Stimulated activated CD4-positive, alpha-beta T cell treated with anti-CD3 and anti-CD28 coated beads, Interleukin-1b, Interleukin-23, amount 100 ng/mL, for 1 hour (primary cell): ENCODE data around the gene CDH3.

Experiments
- DNase-seq, 2 donors: peaks; one replicate each; pipeline ENCODE4 v3.0.0-alpha.2; 2020; ENCODE audit warnings: low read depth in 2 of 2

The CDH3 gene

GRCh38 chr16:68651136-68651535 lies 6.0 kb downstream of the CDH3 start:
- no peak for DNase-seq

DNA sequence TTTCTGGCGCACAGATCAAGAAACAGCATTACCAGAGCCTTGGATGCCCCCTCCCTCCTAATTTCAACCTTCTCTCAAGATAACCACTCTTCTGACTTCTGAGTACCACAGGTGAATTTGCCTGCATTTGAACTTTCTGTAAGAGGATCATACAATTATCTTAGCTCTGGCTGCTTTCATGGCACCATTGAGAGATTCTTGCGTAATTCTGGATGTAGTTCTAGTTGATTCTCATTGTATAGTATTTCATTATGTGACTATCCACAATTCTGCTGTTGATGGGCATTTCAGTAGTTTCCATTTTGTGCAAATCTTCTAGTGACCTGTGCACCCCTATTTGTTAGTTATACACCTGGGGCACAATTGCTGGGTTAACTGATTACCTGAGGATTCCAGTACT lies 7.5 kb downstream of the CDH3 start:
- no peak for DNase-seq

DNA sequence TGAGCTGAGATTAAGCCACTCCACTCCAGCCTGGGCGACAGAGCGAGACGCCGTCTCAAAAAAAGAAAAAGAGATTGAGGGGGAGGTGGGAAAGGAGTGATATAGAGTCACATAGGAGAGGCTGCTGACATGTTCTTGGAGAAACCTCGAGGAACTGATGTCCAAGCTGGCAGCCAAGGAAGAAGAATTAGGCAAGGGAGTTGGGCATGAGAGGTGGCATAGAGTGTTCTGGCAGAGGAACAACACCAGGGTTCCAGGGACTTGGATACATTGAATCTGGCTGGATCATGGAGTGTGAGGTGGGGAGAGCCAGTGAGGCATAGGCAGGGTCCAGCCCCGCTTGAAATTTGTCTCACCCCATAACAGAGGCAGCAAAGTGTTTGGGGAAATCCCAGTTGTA lies 10.7 kb downstream of the CDH3 start:
- DNase-seq, result no peak

GRCh38 chr16:68656751-68657150 lies 11.6 kb downstream of the CDH3 start:
- DNase-seq, result no peak

GRCh38 chr16:68658341-68658973 lies 13.3 kb downstream of the CDH3 start:
- DNase-seq, result no peak

GRCh38 chr16:68658974-68659360 lies 13.9 kb downstream of the CDH3 start:
- DNase-seq, result no peak

GRCh38 chr16:68659412-68660358 lies 14.6 kb downstream of the CDH3 start:
- DNase-seq, result no peak

- DNase-seq, result no peak
Observed at GRCh38 chr16:68660359-68660795, 15.3 kb downstream of the CDH3 start.

GRCh38 chr16:68662035-68662434 lies 16.9 kb downstream of the CDH3 start:
- DNase-seq, result no peak

DNA sequence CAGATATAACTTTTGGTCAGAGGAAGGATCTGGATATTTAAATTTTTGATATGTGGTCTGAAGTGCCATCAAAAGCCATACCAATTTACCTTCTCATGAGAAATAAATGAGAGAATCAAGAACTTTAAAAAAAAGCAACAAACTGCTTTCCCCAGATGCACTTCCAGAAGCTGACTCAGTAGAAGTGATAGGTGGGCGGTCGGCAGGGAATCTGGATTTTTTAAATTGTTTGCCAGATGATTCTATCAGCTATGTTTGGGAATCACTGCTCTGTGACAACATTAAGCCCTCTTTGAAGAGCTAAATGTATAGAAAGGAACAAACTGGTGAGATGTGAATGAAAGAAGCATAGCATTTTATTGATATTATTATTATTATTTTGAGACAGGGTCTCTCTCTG lies 19.2 kb downstream of the CDH3 start:
- no peak for DNase-seq

GRCh38 chr16:68665501-68665900 lies 20.4 kb downstream of the CDH3 start:
- DNase-seq, result no peak

DNA sequence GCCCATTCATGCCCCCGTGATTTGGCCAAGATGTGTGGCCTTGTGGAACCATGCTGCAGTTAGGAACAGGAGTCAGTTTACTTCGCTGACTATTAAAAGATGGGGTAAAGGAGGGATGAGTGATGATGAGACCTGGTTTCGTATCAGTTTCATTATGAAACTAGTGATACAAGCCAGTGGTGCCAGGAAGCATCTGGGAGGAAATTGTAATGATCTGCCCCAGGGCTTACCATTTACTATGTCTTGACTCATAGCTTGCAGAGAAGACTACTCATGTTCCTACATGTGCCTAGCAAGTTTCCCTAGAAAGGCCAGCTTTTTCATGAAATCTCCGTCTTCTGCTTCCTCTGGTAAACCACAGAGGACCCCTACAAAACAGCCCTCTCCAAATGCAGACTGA lies 23.2 kb downstream of the CDH3 start:
- no peak for DNase-seq

DNA sequence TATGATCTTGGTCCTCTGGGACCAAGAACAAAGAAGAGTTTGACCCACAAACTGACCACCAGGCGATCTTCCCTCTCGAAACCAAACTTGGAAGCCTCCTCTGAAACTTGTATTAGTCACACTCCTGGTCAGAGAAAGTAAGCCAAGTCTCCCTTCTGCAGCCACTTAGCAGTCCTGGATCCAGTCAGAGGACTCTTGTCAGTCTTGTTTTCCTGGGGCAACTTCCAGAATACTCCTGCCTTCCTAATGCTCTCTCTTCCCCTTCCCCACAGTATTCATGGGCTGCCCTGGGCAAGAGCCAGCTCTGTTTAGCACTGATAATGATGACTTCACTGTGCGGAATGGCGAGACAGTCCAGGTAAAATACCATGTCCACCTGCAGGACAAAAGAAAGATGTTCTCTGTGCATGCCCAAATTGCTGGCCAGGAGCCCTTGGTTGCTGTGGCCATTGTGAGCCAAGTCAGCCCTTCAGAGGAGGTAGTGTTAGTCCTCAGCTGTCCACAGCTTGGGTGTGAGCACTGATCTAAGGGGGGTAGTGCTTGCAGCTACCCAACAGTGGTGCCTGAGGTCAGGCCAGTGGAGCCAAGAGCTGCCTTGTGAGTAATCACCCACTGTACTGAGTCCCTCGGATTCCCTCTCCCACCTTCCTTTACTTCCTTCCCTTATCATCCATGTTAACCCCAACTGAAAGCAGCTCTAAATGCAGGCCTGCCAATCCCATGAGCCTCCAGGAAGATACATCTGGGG lies 31.2 kb downstream of the CDH3 start:
- DNase-seq, result no peak

GRCh38 chr16:68681038-68681437 lies 35.9 kb downstream of the CDH3 start:
- DNase-seq, result no peak

DNA sequence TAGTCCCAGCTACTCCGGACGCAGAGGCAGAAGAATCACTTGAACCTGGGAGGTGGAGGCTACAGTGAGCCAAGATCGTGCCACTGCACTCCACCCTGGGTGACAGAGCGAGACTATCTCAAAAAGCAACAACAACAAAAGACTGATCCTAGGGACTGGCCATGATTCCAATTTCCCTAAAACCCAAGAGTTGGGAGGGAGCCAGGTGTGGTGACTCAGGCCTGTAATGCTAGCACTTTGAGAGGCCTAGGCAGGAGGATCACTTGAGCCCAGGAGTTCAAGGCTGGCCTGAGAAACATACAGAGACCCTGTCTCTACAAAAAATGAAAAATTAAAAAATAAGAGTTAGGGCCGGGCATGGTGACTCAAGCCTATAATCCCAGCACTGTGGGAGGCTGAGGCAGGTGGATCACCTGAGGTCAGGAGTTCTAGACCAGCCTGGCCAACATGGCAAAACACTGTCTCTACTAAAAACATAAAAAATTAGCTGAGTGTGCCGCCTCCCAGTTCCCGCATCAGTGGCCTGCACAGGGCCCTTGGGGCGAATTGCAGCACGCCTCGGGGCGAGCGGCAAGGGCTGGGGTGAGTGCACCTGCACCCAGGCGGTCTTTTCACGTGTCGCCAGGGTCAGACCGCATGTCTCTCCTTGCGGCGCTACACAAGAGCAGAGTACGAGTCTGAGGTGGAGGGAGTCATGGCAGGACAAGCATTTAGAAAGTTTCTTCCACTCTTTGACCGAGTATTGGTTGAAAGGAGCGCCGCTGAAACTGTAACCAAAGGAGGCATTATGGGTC lies 40.8 kb downstream of the CDH3 start:
- no peak for DNase-seq

- no peak for DNase-seq
Observed at GRCh38 chr16:68686905-68687304, 41.8 kb downstream of the CDH3 start.

- DNase-seq, result no peak
Observed at GRCh38 chr16:68689921-68690320, 44.8 kb downstream of the CDH3 start.

DNA sequence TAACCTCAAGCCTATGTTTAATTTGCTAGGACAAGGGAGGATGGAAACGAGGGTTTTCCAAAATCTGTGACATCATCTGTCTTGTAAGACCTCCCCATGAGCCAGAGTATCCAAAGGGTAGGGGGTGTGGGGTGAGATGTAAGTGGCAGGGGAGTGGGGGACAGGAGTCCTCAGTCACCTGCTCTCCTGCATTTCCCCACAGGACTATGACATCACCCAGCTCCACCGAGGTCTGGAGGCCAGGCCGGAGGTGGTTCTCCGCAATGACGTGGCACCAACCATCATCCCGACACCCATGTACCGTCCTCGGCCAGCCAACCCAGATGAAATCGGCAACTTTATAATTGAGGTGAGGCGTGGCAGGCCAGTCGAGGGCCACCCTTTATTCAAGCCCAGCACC lies 50.5 kb downstream of the CDH3 start:
- no peak for DNase-seq

DNA sequence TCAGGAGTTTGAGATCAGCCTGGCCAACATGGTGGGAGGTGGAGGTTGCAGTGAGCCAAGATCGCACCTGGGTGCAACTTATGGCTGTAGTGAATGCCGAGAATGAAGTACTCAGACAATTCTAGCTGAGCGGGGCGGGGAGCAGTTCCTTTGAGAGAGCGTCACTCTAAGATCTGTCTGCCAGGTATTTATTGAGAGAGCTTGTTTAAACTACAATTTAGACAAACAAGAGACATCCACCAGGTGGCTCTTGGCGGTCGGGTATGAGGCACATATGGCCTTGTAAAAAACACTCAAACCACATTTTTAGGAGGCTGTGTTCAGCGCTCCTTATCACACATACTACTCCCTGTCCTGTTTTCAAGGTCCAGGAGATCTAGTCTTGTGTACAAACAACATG lies 51.4 kb downstream of the CDH3 start:
- DNase-seq, result no peak

DNA sequence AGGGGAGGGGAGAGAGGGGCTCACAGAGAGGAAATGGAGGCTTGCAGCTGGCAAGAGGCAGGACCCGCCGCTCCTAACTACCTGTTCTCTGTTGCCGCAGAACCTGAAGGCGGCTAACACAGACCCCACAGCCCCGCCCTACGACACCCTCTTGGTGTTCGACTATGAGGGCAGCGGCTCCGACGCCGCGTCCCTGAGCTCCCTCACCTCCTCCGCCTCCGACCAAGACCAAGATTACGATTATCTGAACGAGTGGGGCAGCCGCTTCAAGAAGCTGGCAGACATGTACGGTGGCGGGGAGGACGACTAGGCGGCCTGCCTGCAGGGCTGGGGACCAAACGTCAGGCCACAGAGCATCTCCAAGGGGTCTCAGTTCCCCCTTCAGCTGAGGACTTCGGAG lies 53.0 kb downstream of the CDH3 start:
- no peak for DNase-seq

DNA sequence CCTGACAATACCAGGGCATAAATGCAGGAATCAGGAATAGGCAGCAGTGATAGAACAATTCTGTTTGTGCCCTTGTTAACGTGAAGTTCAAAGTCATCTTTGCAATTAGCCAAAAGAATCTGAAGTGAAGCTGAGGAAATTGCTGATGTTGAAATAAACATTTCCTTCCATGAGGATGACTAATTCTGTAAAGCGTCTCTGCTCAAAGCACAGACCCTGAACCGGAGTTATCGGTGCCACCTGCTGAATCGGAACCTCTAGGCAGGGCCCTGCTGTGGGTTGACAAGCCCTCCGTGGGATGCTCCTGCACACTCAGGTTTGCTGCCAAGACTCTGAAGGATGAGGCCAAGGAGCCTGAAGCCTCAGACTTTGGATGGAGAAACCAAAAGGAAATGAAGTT lies 55.0 kb downstream of the CDH3 start:
- DNase-seq, result no peak

DNA sequence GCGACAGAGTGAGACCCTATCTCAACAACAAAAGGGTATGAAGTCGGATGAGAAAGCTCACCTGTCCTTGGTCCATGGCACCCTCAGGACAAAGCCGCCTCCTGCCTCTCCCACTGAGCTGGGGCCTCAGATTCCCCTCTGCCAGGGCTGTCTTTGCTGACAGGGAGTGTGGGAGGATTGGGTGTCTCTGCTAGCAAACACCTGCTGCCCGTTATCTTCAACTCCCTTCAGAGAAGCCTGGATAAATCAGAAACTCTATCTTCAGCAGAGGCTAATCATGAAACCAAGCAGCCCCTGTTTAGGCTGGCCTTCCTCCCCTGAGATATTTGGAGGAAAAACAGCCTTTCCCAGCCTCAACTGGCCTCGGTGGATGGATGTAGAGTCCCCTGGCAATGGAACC lies 55.7 kb downstream of the CDH3 start:
- DNase-seq, result no peak
